HG03095 (cell line): ENCODE data around the gene RPL37A.
"Not testable (repeated sequence)": the region's sequence is repeated elsewhere in the genome, so short reads cannot be mapped to it uniquely, and the experiment has no call there.

Experiments
- ATAC-seq: cut with Tn5 transposase; IDR thresholded peaks from one replicate; pipeline ENCODE4 v1.9.1; 2021; ENCODE audit warnings: moderate library complexity; ENCODE audit not compliant: unreplicated experiment

Gene RPL37A

DNA sequence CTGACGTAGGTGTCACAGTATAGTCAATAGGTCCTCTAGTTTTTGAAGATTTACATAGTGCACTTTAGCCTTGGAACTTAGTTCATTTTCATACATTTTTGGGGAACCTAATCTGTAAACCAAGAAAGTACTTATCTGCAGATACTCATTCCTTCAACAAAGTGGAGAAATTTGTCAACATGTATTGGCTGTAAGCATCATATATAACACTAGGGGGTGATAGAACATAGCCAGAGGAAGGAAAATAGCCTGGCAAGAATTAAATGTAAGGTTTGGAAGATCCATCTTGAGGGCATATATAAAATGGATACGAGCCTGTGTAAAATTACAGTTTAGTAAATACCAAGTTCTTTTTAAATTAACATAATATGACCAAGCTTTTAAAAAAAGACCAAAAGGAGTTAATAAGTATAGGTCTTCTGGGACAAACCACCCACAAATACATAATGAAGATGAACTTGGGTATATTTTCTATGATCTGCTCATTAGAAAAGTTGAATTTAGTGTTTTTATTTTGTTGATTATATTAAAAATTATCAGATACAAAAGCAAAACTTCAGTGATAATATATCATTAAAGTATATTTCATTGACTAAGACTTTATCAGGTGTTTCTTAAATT is 18.2 kb downstream of the RPL37A start:
- no peak for ATAC-seq

DNA sequence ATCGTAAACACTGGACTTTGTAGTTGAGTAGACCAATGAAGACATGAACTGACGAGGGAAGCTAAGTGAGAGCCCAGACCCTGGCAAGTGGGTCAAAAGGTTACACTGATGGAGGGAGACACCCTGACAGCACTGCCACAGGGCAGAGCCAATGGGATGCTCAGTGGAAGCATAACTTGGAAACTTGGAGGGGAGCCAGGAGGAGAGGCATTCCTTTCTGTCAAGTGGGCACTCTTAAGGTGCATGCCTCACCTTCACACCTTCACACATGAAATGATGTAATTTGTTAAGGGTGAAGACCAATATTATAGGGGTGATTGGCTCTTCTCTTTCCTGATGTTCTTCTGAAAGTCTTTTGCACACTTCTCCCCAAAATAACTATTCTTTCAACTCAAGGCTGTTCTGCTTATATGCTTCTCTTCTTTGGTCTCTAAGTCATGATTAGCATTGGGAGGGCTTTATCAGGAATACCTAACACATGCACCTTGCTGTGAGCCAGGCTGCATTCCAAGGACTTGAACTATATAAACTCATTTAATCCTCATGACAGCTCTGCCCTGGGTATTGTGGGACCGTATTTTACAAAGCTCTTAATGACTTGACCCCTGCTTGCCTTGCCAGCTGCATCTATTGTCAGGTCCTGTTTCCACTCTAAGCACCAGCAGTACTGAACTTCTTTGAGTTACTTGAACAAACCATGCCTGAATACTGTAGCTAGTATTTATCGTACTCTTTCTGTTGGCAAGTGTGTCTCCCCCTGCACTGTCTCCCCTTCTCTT is 19.0 kb downstream of the RPL37A start:
- ATAC-seq, result no peak

DNA sequence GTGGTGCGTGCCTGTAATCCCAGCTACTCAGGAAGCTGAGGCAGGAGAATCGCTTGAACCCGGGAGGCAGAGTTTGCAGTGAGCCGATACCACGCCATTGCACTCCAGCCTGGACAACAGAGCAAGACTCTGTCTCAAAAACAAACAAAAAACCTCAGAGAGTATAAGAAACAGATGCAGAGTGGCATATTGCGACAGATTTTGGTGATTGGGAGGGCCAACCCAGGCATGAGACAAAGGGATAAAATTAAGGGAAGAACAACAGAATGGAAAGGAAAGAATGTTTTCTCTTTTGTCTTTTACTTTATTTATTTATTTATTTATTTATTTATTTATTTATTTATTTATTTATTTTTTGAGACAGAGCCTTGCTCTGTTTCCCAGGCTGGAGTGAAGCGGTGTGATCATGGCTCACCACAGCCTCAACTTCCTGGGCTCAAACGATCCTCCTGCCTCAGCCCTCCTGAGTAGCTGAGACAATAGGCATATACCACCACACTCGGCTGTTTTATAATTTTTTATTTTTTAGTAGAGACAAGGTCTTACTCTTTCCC is 20.0 kb downstream of the RPL37A start:
- not testable (repeated sequence) for ATAC-seq

DNA sequence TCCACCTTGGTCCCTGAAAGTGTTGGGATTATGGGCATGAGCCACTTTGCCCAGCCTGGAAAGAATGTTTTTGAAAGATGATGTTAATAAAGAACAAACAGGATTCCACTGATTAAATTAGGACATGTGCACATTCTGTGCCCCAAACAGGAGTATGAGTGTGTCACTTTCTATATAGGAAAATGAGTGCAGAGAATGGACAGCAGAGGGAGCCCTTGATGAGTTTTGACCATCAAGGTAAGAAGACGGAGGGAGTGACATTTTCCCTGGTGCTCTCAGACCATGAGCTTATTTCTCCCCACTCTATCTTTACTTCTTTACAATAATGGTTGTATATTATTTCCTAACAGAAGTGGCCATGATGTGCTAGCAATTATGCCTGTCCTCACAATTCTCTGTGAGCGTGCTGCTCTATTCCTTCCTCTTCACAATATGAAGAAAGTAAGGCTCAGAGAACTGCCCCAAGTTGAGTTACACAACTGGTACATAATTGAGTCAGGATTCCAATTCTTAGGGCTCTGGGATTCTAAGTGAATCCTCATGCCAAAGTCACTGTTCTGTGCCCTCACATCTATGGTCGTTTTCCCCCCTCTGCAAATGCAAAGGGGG is 20.6 kb downstream of the RPL37A start:
- no peak for ATAC-seq

DNA sequence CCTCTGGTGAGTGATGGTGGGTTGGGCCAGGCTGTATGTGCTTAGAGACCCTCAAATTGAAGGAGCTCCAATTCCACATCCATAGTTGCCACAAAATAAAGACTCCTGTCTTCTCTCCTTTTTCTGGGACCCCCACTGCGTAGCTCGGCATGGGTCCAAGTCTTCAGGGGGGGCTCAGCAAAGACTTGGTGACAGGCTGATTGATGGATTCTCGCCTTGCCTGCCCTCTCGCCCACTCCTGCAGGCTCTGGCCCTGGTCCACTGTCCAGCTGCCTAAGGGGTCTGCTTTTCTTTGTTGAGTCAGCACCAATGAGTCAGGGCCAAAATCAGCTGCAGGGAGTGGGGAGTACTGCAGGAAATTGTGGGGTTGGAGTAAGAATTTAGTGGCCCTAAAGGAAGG is 21.5 kb downstream of the RPL37A start:
- ATAC-seq, result no peak

DNA sequence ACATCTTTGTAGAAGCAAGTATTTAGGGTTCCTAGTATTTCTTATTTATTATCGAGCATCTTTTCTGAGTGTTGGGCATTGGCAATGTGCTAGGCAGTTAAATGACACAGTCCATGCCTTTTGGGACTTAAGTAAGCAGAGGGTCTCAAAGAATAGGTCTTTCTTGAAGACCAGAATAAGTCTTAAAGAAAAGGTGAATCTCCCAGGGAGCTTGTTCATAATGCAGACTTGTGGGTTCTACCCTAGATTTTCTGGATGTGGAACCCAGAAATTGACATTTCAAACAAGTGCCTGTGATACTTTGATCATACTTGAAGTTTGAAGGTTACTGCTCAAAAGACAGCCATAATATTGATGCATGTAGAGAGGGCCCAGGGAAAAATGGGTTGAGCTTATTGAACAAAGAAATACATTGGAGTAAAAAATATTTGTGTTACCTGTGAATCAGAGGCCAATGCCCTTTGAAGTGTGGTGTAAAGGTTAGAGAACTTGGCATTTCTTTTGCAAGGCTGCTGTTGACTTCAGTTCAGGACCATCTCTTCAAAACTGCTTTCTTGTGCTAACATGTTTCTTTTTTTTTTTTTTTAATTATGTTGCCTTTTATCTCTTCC is 24.4 kb downstream of the RPL37A start:
- no peak for ATAC-seq

DNA sequence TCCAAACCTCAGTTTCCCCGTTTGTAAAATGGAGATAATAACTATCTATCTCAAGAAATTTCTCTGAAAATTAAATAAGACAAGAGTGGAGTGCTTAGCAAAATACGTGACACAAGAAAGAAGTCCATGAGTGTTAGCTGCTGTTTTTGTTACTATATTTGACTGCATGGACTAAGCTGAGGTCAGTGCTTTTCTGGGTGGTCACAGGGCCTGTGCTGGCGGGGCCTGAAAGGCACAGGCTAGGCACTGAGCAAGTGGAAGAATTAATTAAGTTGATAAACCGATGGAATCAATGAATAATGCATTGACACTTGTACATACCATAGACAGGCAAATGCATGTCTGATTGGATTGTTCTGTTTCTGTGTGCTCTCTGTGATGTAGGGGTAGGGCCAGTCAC is 27.3 kb downstream of the RPL37A start:
- no peak for ATAC-seq

DNA sequence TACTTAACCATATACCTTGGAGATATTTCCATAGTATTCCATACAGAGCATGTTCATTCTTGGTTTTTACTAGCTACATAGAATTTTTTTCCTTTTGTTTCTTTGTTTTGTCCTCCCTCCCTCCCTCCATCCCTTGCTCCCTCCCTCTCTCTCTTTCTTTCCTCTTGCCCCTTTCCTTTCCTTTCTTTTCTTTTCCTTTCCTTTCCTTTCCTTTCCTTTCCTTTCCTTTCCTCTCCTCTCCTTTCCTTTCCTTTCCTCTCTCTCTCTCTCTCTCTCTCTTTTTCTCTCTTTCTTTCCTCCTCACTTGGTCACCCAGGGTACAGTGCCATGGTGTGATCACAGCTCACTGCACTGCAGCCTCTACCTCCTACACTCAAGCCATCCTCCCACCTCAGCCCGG is 28.3 kb downstream of the RPL37A start:
- no peak for ATAC-seq

DNA sequence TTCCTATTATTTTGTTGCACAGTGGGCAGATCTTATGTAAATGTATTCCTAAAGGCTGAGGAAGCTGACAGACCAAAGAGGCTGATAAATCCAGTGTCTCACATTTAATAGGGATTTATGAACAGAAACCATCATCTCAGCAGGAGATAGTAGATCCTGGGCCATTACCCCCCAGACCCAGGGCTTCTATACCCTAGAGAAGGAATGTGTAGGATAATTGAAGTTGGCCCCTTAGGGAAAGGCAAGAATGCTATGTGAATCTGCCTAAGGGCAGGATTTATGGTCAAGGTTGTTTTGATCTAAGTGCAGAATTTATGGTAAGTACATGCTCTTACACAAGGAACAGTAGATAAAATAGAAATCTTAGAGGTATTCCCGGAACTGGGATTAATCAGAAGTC is 29.0 kb downstream of the RPL37A start:
- no peak for ATAC-seq

DNA sequence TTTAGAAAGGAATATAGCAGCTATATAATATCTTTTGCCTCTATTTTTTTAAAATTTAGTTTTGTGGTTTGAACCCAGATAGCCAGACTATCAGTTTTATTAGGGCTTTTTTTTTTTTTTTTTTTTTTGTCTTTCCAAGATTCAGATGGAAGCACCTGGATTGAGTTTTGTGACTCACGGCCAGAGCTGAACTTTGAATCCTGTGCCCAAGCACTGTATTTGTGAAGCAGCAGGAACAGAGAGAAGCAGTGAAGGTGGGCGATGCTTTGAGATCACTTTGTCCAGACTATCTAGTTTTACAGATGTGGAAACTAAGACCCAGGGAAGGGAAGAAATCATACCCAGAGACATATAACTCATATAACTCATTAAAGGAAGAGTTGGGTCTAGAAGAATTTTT is 33.9 kb downstream of the RPL37A start:
- no peak for ATAC-seq

DNA sequence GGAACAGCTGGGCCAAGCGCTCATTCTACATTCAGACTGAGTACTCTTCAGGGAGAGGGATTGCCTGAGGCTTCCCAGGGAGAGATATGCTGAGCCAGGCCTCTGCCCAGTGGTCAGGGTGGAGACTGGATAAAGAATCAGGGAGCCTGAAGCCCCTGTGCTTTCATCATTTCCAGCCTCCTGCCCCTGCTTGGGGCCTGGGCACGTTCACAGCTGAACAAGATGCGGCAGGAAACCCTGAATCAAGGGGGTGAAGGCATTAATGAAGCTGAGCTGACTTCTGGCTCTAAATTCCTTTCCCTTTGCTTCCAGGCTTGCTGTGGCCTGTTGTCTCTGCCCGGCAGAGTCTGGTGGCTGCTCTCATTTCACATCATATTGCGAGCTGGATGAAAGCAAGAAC is 35.0 kb downstream of the RPL37A start:
- ATAC-seq, result no peak

DNA sequence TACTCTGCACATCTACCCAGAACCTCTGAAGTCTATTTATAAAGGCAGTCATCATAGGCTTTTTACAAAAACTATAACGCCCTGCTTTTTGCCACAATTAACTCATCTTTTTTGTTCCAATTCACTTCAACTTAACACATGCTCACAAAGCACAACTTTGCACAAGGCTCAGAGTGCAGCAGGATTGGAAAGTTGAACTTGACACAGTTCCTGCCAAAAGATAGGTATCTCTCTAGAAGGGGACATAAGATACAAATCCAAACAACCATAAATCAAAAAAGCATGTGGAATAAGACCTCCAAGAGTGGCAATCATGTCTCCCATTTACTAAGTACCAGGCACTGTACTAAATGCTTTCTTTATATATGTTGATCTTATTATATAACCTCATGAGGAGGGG is 36.2 kb downstream of the RPL37A start:
- no peak for ATAC-seq

DNA sequence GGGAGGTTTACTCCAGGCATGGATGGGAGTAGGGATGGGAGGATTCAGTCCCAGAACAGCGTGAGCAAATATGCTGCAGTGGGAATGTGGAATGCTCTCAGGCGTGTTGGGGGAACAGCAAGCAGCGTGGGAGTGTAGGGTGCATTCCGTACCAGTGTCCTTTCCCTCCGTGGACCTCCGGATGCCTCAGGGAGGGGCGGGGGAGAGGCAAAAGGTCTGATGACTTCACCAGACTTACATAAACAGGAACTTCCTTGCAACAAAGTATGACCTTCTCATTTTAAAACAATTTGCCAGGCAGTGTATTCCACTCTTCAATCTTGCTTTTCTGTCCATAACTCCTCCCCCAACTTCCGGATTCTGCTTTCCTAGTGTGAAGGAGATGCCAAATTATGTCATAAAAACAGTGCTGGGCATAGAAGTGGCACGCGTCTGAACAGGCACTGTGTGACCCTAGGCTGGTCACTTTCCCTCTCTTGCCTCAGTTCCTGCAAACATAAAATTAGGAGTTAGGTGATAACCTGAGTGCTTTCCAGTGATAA is 36.9 kb downstream of the RPL37A start:
- ATAC-seq, result no peak

DNA sequence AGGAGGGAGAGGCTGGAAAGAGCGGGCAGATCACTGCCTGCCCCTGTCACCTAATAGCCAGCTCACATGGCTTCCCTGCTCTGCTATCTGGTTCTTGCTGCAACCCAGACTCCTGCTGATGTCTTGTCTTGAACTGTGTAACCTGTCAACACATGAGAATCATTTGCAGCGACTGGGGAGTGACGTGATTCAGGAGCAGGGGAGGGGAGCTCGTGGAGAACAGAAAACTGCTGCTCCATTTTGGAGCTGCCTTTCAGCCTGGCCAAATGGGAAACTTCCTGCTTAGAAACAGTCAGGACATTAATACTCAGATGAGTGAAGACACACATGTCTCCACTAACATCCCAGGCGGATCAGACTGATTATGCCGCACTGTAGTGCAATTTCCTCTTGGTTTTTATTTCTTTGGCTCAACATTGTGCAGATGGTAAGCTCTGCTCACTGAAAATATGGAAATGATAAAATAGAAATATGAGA is 38.1 kb downstream of the RPL37A start:
- ATAC-seq, result no peak

DNA sequence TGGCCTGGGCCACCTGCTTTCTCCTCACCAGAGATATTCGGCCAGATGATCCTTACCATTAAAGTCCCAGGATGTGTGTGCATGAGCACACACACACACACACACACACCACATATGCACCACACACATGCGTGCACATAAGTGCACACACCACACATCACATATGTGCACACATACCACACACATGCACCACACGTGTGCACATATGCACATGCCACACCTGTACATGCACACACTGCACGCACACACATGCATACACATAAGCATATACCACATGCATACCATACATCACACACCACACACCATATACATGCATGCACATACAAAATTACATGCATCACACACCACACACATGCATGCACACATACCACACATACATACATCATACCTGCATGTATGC is 38.7 kb downstream of the RPL37A start:
- ATAC-seq, result no peak

DNA sequence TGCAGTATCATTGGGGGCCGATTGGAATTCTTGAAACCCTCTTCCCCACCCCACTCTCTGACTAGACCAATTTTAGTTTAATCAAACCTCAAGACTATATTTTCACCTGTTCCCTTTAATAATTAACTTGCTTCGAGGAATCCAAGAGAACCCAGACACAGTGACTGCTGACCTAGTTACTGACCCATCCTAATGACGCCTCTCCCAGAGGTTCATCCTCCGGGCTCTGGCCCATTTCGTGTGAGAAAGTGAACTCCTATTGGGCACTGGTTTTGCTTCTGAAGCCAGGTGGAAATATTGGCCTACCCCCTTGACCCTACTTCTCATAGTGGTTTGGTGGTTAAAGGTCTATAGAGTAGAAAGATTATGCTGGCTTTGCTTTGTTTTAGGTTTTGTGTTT is 39.9 kb downstream of the RPL37A start:
- no peak for ATAC-seq

DNA sequence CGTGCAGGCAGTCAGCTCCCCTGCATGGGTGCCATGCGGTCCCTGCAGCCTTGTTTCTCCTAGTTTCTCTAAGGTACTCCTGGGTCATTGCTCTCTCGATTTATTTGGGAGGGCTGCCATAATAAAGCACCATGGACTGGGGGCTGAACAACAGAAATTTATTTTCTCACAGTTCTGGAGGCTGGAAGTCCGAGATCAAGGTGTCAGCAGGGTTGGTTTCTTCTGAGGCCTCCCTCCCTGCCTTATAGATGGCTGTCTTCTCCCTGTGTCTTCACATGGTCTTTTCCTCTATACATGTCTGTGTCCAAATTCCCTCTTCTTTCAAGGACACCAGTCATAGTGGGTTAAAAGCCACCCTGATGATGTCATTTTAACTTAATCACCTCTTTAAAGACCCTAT is 40.5 kb downstream of the RPL37A start:
- ATAC-seq, result no peak

DNA sequence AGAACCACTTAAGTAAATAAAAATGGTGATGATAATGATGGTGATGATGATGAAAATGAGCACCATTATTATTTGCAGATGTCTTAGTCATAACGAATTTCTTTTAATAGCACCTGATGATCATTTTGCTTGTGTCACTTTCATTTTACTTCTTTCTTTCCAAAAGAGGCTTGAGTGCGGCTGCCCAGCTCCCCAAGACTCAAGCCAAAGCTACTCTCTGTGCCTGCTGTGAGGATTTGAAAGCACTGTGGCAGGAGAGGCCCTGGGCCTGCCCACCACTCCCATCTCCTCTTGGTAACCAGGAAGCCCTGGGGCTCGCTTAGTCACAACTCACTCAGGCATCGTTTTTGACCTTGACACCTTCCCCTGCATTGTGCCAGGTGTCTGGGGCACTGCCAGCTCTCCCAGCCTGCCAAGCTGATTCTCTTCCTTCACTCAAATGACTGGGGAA is 41.2 kb downstream of the RPL37A start:
- ATAC-seq, result peak; percentile 55

DNA sequence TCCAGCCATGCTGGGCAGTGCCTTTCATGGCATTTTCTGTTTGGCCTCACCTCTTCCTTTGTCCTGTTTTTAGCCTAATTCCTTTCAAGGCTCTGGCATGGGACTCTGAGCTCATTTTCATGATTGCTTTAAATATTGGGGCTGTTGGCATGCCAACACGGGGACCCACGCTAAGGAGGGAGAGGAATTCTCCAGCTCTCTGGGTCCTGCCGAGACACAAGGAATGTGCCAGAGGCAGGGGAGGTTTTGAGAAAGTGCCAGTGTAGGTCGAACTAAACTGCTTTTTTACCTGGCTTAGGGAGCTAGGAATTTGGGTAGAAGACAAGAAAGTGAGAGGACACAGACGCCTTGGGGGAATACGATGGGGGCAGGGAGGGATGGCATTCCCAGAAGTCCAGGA is 42.3 kb downstream of the RPL37A start:
- no peak for ATAC-seq

DNA sequence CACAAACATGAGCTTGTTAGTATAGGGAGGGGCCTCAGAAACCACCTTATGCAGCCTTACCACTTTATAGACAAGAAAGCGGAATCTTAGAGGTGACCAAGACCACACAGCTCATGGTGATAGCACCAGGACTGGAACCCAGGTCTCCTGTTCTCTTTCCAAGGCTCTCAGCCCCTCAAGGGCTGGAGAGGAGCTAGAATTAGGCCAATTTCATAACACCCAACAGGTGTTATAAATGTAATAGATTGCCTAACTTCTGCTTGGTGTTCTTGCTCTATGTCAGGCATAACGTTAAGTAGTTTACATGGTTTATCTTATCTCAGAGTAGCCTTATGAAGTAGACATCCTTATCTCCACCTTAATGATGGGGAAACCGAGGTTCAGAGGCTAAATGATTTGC is 42.9 kb downstream of the RPL37A start:
- ATAC-seq, result no peak

DNA sequence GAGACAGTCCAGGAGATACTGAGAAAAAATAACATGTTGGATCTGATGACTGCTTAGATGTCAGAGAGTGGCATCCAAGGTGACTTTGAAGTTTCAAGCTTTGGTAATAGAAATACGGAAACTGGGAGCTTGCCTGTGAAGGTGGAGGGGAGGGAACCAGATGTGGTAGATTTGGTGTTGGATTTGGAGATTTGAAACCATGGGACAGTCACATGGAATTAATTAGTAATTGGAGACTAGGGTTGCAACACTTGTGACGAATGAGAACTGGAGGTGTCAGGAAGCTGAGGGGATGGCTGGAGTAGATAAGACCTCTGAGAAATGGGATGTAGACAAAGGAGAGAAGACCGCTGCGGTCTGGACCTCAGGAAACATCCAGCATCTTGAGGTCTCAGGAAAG is 46.7 kb downstream of the RPL37A start:
- ATAC-seq, result no peak
